K562 (cell line): Measurements from ENCODE around the gene ARHGEF1. TPM values are rescaled to one million over a fixed set of nuclear protein-coding genes. Genes with fewer than 3 reads are reported as not detected.
A peak's percentile ranks its signal among the peaks of the same experiment; 100 is the strongest.

Experiments used
- ATF2 ChIP-seq: sonication (generic); formaldehyde crosslinking; IDR thresholded peaks from 2 replicates; pipeline ENCODE4 v1.8.1; 2022; ENCODE audit warnings: missing genetic modification reagents
- BCL6 ChIP-seq: fragments of 250-450 bp; sonication (Bioruptor Pico); IDR thresholded peaks from 2 replicates; pipeline ENCODE4 v1.4.0; 2020
- CBX2 ChIP-seq: fragments of 200-600 bp; sonication (generic); IDR thresholded peaks from one replicate; pipeline ENCODE4 v1.6.1; 2012; ENCODE audit warnings: mild to moderate bottlenecking, low read length, inconsistent platforms; ENCODE audit not compliant: insufficient read depth, poor library complexity, severe bottlenecking
- CBX3 ChIP-seq, 2 experiments: IDR thresholded peaks; 1 replicate in 1 of 2; 2 replicates in 1 of 2; pipeline ENCODE4 v1.6.1; 2012; ENCODE audit warnings: inconsistent platforms in 2 of 2, low read length in 2 of 2, borderline replicate concordance in 1 of 2, control low read depth in 1 of 2
- CEBPG ChIP-seq, 3 experiments: fragments of 200-800 bp in 1 of 3; sonication (Bioruptor generic) in 1 of 3; sonication (generic) in 1 of 3; formaldehyde crosslinking in 1 of 3; IDR thresholded peaks in 2 of 3; conservative IDR thresholded peaks in 1 of 3; 2 replicates each; pipeline versions ENCODE4 v1.6.1 to v1.8.0; 2016 to 2022; ENCODE audit warnings: missing compliant biosample characterization in 2 of 3, missing genetic modification characterization in 2 of 3, mild to moderate bottlenecking in 1 of 3, missing genetic modification reagents in 1 of 3
- CHD1 ChIP-seq: fragments of 200-600 bp; sonication (generic); IDR thresholded peaks from one replicate; pipeline ENCODE4 v1.6.1; 2012; ENCODE audit warnings: mild to moderate bottlenecking, moderate library complexity, low read length, inconsistent platforms
- ELK1 ChIP-seq: sonication (generic); formaldehyde crosslinking; IDR thresholded peaks from 2 replicates; pipeline ENCODE4 v1.8.1; 2022; ENCODE audit warnings: missing genetic modification reagents
- FOXA3 ChIP-seq, 2 experiments: fragments of 450-650 bp in 1 of 2; sonication (generic) in 1 of 2; formaldehyde crosslinking; IDR thresholded peaks in 1 of 2; conservative IDR thresholded peaks in 1 of 2; 2 replicates each; pipeline versions ENCODE4 v1.4.0 to v1.8.0; 2020 to 2022; ENCODE audit warnings: mild to moderate bottlenecking in 2 of 2, missing genetic modification reagents in 1 of 2
- GTF2A2 ChIP-seq: IDR thresholded peaks from 2 replicates; pipeline ENCODE4 v1.6.1; 2016; ENCODE audit warnings: mild to moderate bottlenecking, missing genetic modification characterization, missing compliant biosample characterization
- IRF2 ChIP-seq: sonication (generic); formaldehyde crosslinking; IDR thresholded peaks from 2 replicates; pipeline ENCODE4 v1.8.1; 2022; ENCODE audit warnings: mild to moderate bottlenecking, missing genetic modification reagents
- NFYB ChIP-seq: IDR thresholded peaks from 2 replicates; pipeline ENCODE4 v1.6.1; 2011; ENCODE audit warnings: mild to moderate bottlenecking, moderate library complexity; ENCODE audit not compliant: insufficient read length; ENCODE audit errors: extremely low read depth
- PML ChIP-seq: IDR thresholded peaks from 2 replicates; pipeline ENCODE4 v1.6.1; 2012; ENCODE audit warnings: low read length, inconsistent platforms
- PPARD ChIP-seq: fragments of 250-450 bp; sonication (Bioruptor Pico); IDR thresholded peaks from 2 replicates; pipeline ENCODE4 v1.8.0; 2022; ENCODE audit warnings: inconsistent platforms, mild to moderate bottlenecking, moderate library complexity
- PRMT5 ChIP-seq: sonication (generic); formaldehyde crosslinking; IDR thresholded peaks from 2 replicates; pipeline ENCODE4 v1.5.0; 2020; ENCODE audit warnings: missing genetic modification reagents
- RB1 ChIP-seq: fragments of 450-650 bp; IDR thresholded peaks from 2 replicates; pipeline ENCODE4 v1.6.1; 2017; ENCODE audit warnings: low read depth, mild to moderate bottlenecking
- RBM17 ChIP-seq: fragments of 200-400 bp; formaldehyde crosslinking; IDR thresholded peaks from 2 replicates; pipeline ENCODE4 v1.6.1; 2017; ENCODE audit warnings: low read depth, mild to moderate bottlenecking, low read length, borderline replicate concordance
- TFE3 ChIP-seq: fragments of 450-650 bp; formaldehyde crosslinking; IDR thresholded peaks from 2 replicates; pipeline ENCODE4 v1.4.0; 2020; ENCODE audit warnings: mild to moderate bottlenecking, mixed read lengths
- WHSC1 ChIP-seq: IDR thresholded peaks from one replicate; pipeline ENCODE4 v1.6.1; 2012; ENCODE audit warnings: low read length, control low read depth, inconsistent platforms
- ZNF551 ChIP-seq: fragments of 250-450 bp; sonication (Bioruptor Pico); IDR thresholded peaks from 2 replicates; pipeline ENCODE4 v1.5.0; 2021; ENCODE audit warnings: mild to moderate bottlenecking, moderate library complexity
- polyA plus RNA-seq, 8 experiments: library from polyadenylated mRNA; depleted of rRNA in 4 of 8; stranded (reverse) in 5 of 8; unstranded in 3 of 8; fragments of >200 nt; fragmentation: Nextera tagmentation in 2 of 8; fragmentation: Illumina TruSeq in 1 of 8; extraction: Ambion mirVana in 2 of 8; extraction: Trizol in 1 of 8; gene quantifications; 2 replicates each; pipeline versions ENCODE4 v1.2.1 to v1.2.3, GENCODE V29; 2011 to 2014; ENCODE audit warnings: inconsistent platforms in 1 of 8, missing spikeins in 1 of 8
- total RNA-seq, 7 experiments: library from RNA; depleted of rRNA in 6 of 7; stranded (reverse); fragments of >200 nt in 6 of 7; fragmentation: Illumina TruSeq in 2 of 7; extraction: Trizol in 2 of 7; gene quantifications; 2 replicates each; pipeline versions ENCODE4 v1.2.1 to v1.2.3, GENCODE V29; 2011 to 2021; ENCODE audit warnings: low replicate concordance in 1 of 7
- TF ChIP-seq, protein P1 (sequence below): fragments of 250-450 bp; sonication (Bioruptor Pico); IDR thresholded peaks from 2 replicates; pipeline ENCODE4 v1.8.0; 2021; ENCODE audit warnings: mild to moderate bottlenecking, moderate library complexity

The ARHGEF1 gene
- total and polyA plus RNA-seq, 9 of the 15 experiments (the other 6 are each of a cell fraction or from before 2014, with no cell fraction given), result 1.9 to 149 (median 29.8) TPM

GRCh38 chr19:41919948-41920712 lies 37.1 kb downstream of the ARHGEF1 start (continued):
- TF ChIP-seq RBM17 (no peak), CBX3 (IDR thresholded peaks at IDR 0.05; ENCODE audit: borderline replicate concordance in 1 of 2, low read length in 2 of 2) (no peak), BCL6 (CRISPR knock-in tag) (no peak), ELK1 (CRISPR knock-in tag) (no peak), GTF2A2 (tag) (no peak), CBX2 (no peak), FOXA3 (CRISPR knock-in tag; conservative IDR thresholded peaks at IDR 0.05 in 1 of 2, IDR thresholded peaks at IDR 0.05 in 1 of 2) (0 out of 4 replicates have a peak, but pooled peaks of 1 of the 2 experiments have one; percentile 22), PPARD (CRISPR knock-in tag) (no peak), CEBPG (CRISPR knock-in tag; IDR thresholded peaks at IDR 0.05) (0 out of 2 replicates have a peak, but pooled peaks have one; percentile 16), CEBPG (tag; conservative IDR thresholded peaks at IDR 0.05 in 1 of 2, IDR thresholded peaks at IDR 0.05 in 1 of 2) (no peak), ATF2 (CRISPR knock-in tag) (no peak), IRF2 (CRISPR knock-in tag) (peak; percentile 72; the same call in 1 of the 2 replicates), PML (no peak), ZNF551 (no peak), NFYB (no peak), WHSC1 (no peak), RB1 (no peak), PRMT5 (no peak), TFE3 (CRISPR knock-in tag) (no peak), CHD1 (no peak)
- TF ChIP-seq, protein P1, sequence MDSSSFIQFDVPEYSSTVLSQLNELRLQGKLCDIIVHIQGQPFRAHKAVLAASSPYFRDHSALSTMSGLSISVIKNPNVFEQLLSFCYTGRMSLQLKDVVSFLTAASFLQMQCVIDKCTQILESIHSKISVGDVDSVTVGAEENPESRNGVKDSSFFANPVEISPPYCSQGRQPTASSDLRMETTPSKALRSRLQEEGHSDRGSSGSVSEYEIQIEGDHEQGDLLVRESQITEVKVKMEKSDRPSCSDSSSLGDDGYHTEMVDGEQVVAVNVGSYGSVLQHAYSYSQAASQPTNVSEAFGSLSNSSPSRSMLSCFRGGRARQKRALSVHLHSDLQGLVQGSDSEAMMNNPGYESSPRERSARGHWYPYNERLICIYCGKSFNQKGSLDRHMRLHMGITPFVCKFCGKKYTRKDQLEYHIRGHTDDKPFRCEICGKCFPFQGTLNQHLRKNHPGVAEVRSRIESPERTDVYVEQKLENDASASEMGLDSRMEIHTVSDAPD (CRISPR knock-in tag), result no peak
